HG02938 (cell line): Measurements from ENCODE around the gene RASGRF1.
"Not testable (repeated sequence)": the region's sequence is repeated elsewhere in the genome, so short reads cannot be mapped to it uniquely, and the experiment has no call there.

Experiments
- ATAC-seq: cut with Tn5 transposase; IDR thresholded peaks from one replicate; pipeline ENCODE4 v1.9.1; 2021; ENCODE audit warnings: mild to moderate bottlenecking, moderate library complexity; ENCODE audit not compliant: unreplicated experiment

RASGRF1 gene

GRCh38 chr15:79041601-79042168 is 48.9 kb downstream of the RASGRF1 start:
- no peak for ATAC-seq

GRCh38 chr15:79037848-79038247 is 52.7 kb downstream of the RASGRF1 start:
- no peak for ATAC-seq

- no peak for ATAC-seq
Observed at GRCh38 chr15:79036323-79036722, 54.3 kb downstream of the RASGRF1 start.

GRCh38 chr15:79035814-79036213 is 54.8 kb downstream of the RASGRF1 start:
- ATAC-seq = no peak

- no peak for ATAC-seq
Observed at GRCh38 chr15:79035111-79035601, 55.4 kb downstream of the RASGRF1 start.

- ATAC-seq = no peak
Observed at GRCh38 chr15:79034284-79034683, 56.3 kb downstream of the RASGRF1 start.

- ATAC-seq = no peak
Observed at GRCh38 chr15:79032656-79033055, 57.9 kb downstream of the RASGRF1 start.

- ATAC-seq = no peak
Observed at GRCh38 chr15:79031821-79032220, 58.8 kb downstream of the RASGRF1 start.

GRCh38 chr15:79031201-79031600 is 59.4 kb downstream of the RASGRF1 start:
- ATAC-seq = no peak

GRCh38 chr15:79030470-79030869 is 60.1 kb downstream of the RASGRF1 start:
- no peak for ATAC-seq

- no peak for ATAC-seq
Observed at GRCh38 chr15:79028411-79028964, 62.1 kb downstream of the RASGRF1 start.

- ATAC-seq = no peak
Observed at GRCh38 chr15:79027532-79028410, 62.8 kb downstream of the RASGRF1 start.

- ATAC-seq = no peak
Observed at GRCh38 chr15:79025802-79026201, 64.8 kb downstream of the RASGRF1 start.

GRCh38 chr15:79025201-79025600 is 65.4 kb downstream of the RASGRF1 start:
- ATAC-seq = no peak

GRCh38 chr15:79024493-79024892 is 66.1 kb downstream of the RASGRF1 start:
- not testable (repeated sequence) for ATAC-seq

GRCh38 chr15:79023918-79024317 is 66.7 kb downstream of the RASGRF1 start:
- ATAC-seq = no peak

- no peak for ATAC-seq
Observed at GRCh38 chr15:79023546-79023890, 67.1 kb downstream of the RASGRF1 start.

- ATAC-seq = no peak
Observed at GRCh38 chr15:79018960-79019359, 71.6 kb downstream of the RASGRF1 start.

GRCh38 chr15:79017953-79018352 is 72.6 kb downstream of the RASGRF1 start:
- ATAC-seq = no peak

- ATAC-seq = no peak
Observed at GRCh38 chr15:79016527-79017170, 73.9 kb downstream of the RASGRF1 start.

GRCh38 chr15:79015416-79015815 is 75.2 kb downstream of the RASGRF1 start:
- no peak for ATAC-seq

- no peak for ATAC-seq
Observed at GRCh38 chr15:79010278-79010677, 80.3 kb downstream of the RASGRF1 start.
